T-cell (primary cell): ENCODE data around the gene ENPEP. TPM values are rescaled to one million over a fixed set of nuclear protein-coding genes. Genes with fewer than 3 reads are reported as not detected.

Source experiments
- ATAC-seq, 4 experiments: fragments of 200-7000 bp in 3 of 4; fragments of 150-1000 bp in 1 of 4; cut with Tn5 transposase; replicated peaks in 1 of 4; 1 replicate in 3 of 4; 2 replicates in 1 of 4; pipeline ENCODE4 v1.10.0; 2021; ENCODE audit warnings: moderate library complexity in 3 of 4, mild to moderate bottlenecking in 2 of 4, moderate number of reproducible peaks in 1 of 4
- CTCF ChIA-PET, 2 donors: fragments of 300-600 bp; sonication (Branson Sonifier 250); formaldehyde crosslinking; loops; one replicate each; lab custom pipeline; 2022; ENCODE audit warnings: antibody characterized with exemption in 2 of 2; lab: Charles Lee
- POLR2A ChIA-PET, 2 donors: fragments of 300-600 bp; sonication (Branson Sonifier 250); formaldehyde crosslinking; loops; one replicate each; lab custom pipeline; 2022; ENCODE audit warnings: antibody characterized with exemption in 2 of 2; lab: Charles Lee
- DNase-seq, 35 experiments: peaks; one replicate each; pipeline versions ENCODE4 v3.0.0 to v3.0.0-alpha.2; 2013 to 2023
- H3K27ac ChIP-seq: one replicate; pipeline ENCODE4 v1.5.1; 2013; ENCODE audit warnings: low read length
- H3K27me3 ChIP-seq, 2 experiments: replicated peaks in 1 of 2; 1 replicate in 1 of 2; 2 replicates in 1 of 2; pipeline versions ENCODE4 v1.6.1 to v1.7.0; 2013; ENCODE audit warnings: low read length in 1 of 2, mixed read lengths in 1 of 2; ENCODE audit not compliant: control insufficient read depth in 2 of 2, insufficient read depth in 2 of 2; ENCODE audit errors: extremely low read depth in 1 of 2
- H3K36me3 ChIP-seq, 2 donors: 1 replicate in 1 of 2; 2 replicates in 1 of 2; pipeline versions ENCODE4 v1.6.1 to v1.7.0; 2013; ENCODE audit warnings: low read length in 1 of 2; ENCODE audit not compliant: control insufficient read depth in 2 of 2, insufficient read depth in 1 of 2; ENCODE audit errors: extremely low read depth in 1 of 2
- H3K4me1 ChIP-seq, 2 experiments: 1 replicate in 1 of 2; 2 replicates in 1 of 2; pipeline versions ENCODE4 v1.6.1 to v1.7.0; 2013; ENCODE audit warnings: low read length in 2 of 2, mixed read lengths in 1 of 2; ENCODE audit not compliant: insufficient read depth in 2 of 2, control insufficient read depth in 1 of 2; ENCODE audit errors: extremely low read depth in 1 of 2
- H3K4me3 ChIP-seq, 2 donors: 1 replicate in 1 of 2; 2 replicates in 1 of 2; pipeline versions ENCODE4 v1.5.1 to v1.7.0; 2013; ENCODE audit warnings: mild to moderate bottlenecking in 2 of 2, low read length in 1 of 2, moderate library complexity in 1 of 2; ENCODE audit not compliant: control insufficient read depth in 1 of 2; ENCODE audit errors: extremely low read depth in 1 of 2
- H3K9me3 ChIP-seq: 2 replicates; pipeline ENCODE4 v1.7.0; 2013
- H3K27ac Mint-ChIP-seq, 2 donors: one replicate each; pipeline ENCODE4 v1.8.0; 2020 to 2021; ENCODE audit warnings: mild to moderate bottlenecking in 2 of 2, mixed read lengths in 2 of 2
- H3K27me3 Mint-ChIP-seq, 2 donors: one replicate each; pipeline ENCODE4 v1.8.0; 2021 to 2022; ENCODE audit warnings: mixed read lengths in 2 of 2
- H3K36me3 Mint-ChIP-seq: one replicate; pipeline ENCODE4 v1.8.0; 2021; ENCODE audit warnings: mixed read lengths
- H3K4me1 Mint-ChIP-seq, 3 donors: one replicate each; pipeline ENCODE4 v1.8.0; 2020 to 2022; ENCODE audit warnings: mixed read lengths in 3 of 3, mild to moderate bottlenecking in 1 of 3
- H3K4me3 Mint-ChIP-seq, 3 donors: one replicate each; pipeline ENCODE4 v1.8.0; 2020 to 2022; ENCODE audit warnings: mild to moderate bottlenecking in 3 of 3, mixed read lengths in 3 of 3, moderate library complexity in 3 of 3
- H3K9me3 Mint-ChIP-seq, 3 donors: one replicate each; pipeline ENCODE4 v1.8.0; 2020 to 2022; ENCODE audit warnings: mixed read lengths in 3 of 3
- WGBS: methylation state at CpG from one replicate; pipeline ENCODE4 v1.1.5; 2013; ENCODE audit warnings: missing lambda C conversion rate; ENCODE audit not compliant: insufficient coverage; 5-methylcytosine and 5-hydroxymethylcytosine counted together
- total RNA-seq, 35 experiments: library from RNA in 6 of 35; stranded (reverse) in 6 of 35; fragments of 120-200 nt in 1 of 35; gene quantifications; one replicate each; pipeline versions ENCODE4 v1.2.1 to v1.2.4 and lab custom pipeline; 2013 to 2026

ENPEP gene
- total RNA-seq, 5 donors from 2014 or later (not counting 1 experiment from before 2014, with no cell fraction given): not detected

GRCh38 chr4:110489901-110490508 lies 14.1 kb downstream of the ENPEP start:
- ChIA-PET POLR2A (no interaction called here), CTCF (no interaction called here)
- Histone ChIP-seq H3K4me3 (no peak overlapping the region), H3K27me3 (no peaks in the 10 kb centered on the region), H3K9me3 (no peaks in the 10 kb centered on the region), H3K27ac (no peak overlapping the region), H3K4me1 (no peaks in the 10 kb centered on the region), H3K36me3 (no peaks in the 10 kb centered on the region)
- no peaks in the 10 kb centered on the region for H3K36me3 Mint-ChIP-seq
- H3K27ac Mint-ChIP-seq: no peak overlapping the region
- H3K4me1 Mint-ChIP-seq: no peaks in the 10 kb centered on the region
- peaks cover 14 to 31% of the 10 kb centered on the region in 2 donors for H3K27me3 Mint-ChIP-seq
- DNase-seq: no peak
- ATAC-seq: no peak
- H3K9me3 Mint-ChIP-seq: no peaks in the 10 kb centered on the region
- no peak overlapping the region for H3K4me3 Mint-ChIP-seq
- 83% methylated on average over 2 of the region's 6 CpGs for WGBS

DNA sequence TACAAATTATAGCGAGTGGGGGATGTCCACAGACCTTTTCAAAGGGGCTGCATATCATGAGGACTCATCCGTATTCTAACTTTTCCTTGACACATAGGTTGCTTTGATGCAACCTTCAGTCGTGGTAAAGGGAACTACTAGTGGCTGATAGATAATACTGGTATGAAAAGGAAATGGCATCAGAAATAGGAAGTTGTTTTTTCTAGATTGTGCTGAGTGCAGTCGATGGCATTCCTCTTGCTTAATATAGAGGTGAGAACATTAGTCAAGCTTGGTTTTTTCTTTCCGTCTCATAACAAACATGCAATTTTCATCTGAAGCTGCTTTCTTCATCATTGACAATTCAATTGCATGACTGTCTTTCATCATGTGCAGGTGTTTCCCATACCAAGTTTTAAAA lies 16.6 kb downstream of the ENPEP start:
- Mint-ChIP-seq H3K4me1 (no peaks in the 10 kb centered on the region), H3K4me3 (no peak overlapping the region), H3K9me3 (no peaks in the 10 kb centered on the region), H3K27ac (no peak overlapping the region), H3K27me3 (peaks cover 5 to 22% of the 10 kb centered on the region in 2 donors), H3K36me3 (no peaks in the 10 kb centered on the region)
- Histone ChIP-seq H3K4me1 (no peaks in the 10 kb centered on the region), H3K27ac (no peak overlapping the region), H3K27me3 (no peaks in the 10 kb centered on the region), H3K4me3 (no peak overlapping the region), H3K9me3 (no peaks in the 10 kb centered on the region), H3K36me3 (no peaks in the 10 kb centered on the region)
- no peak for ATAC-seq
- ChIA-PET CTCF (no interaction called here), POLR2A (no interaction called here)
- no peak for DNase-seq
- 0% methylated on average over 1 of the region's 5 CpGs for WGBS

GRCh38 chr4:110493520-110493919 lies 17.6 kb downstream of the ENPEP start:
- Mint-ChIP-seq H3K36me3 (no peaks in the 10 kb centered on the region), H3K4me3 (no peak overlapping the region), H3K27me3 (peaks cover 7 to 20% of the 10 kb centered on the region in 2 donors), H3K4me1 (no peaks in the 10 kb centered on the region), H3K9me3 (no peaks in the 10 kb centered on the region), H3K27ac (no peak overlapping the region)
- Histone ChIP-seq H3K4me3 (no peak overlapping the region), H3K27ac (no peak overlapping the region), H3K9me3 (no peaks in the 10 kb centered on the region), H3K36me3 (no peaks in the 10 kb centered on the region), H3K27me3 (peaks cover 0 to 2% of the 10 kb centered on the region in 2 experiments), H3K4me1 (no peaks in the 10 kb centered on the region)
- ChIA-PET POLR2A (no interaction called here), CTCF (interaction anchor here in 1 of 2 donors (1.0 kb wide), 1 partner anchor 14 kb away, joined by 3 read pairs; no protein-coding TSS in a partner anchor)
- ATAC-seq (no peak), DNase-seq (no peak)
- no CpG with 5 or more reads among the region's 1 CpG for WGBS

- no peaks in the 10 kb centered on the region for H3K4me1 ChIP-seq
- DNase-seq (no peak), ATAC-seq (no peak)
- Mint-ChIP-seq H3K27me3 (peaks cover 14 to 24% of the 10 kb centered on the region in 2 donors), H3K36me3 (no peaks in the 10 kb centered on the region), H3K27ac (no peak overlapping the region), H3K9me3 (no peaks in the 10 kb centered on the region), H3K4me1 (no peaks in the 10 kb centered on the region), H3K4me3 (no peak overlapping the region)
- H3K27me3 ChIP-seq: peaks cover 0 to 3% of the 10 kb centered on the region in 2 experiments
- POLR2A ChIA-PET: no interaction called here
- 93% methylated on average over 4 of the region's 5 CpGs for WGBS
- H3K27ac ChIP-seq: no peak overlapping the region
- H3K36me3 ChIP-seq: no peaks in the 10 kb centered on the region
- CTCF ChIA-PET: interaction anchor here in 1 of 2 donors (0.8 kb wide), 1 partner anchor 19 kb away, joined by 3 read pairs; no protein-coding TSS in a partner anchor
- no peaks in the 10 kb centered on the region for H3K9me3 ChIP-seq
- H3K4me3 ChIP-seq: no peak overlapping the region
Observed at GRCh38 chr4:110498420-110498819, 22.5 kb downstream of the ENPEP start.

GRCh38 chr4:110499126-110499525 lies 23.2 kb downstream of the ENPEP start:
- POLR2A ChIA-PET: no interaction called here
- no peaks in the 10 kb centered on the region for H3K36me3 Mint-ChIP-seq

GRCh38 chr4:110501826-110502225 lies 25.9 kb downstream of the ENPEP start:
- no peaks in the 10 kb centered on the region for H3K36me3 Mint-ChIP-seq
- POLR2A ChIA-PET: no interaction called here
- Histone ChIP-seq H3K4me3 (no peak overlapping the region), H3K4me1 (no peaks in the 10 kb centered on the region), H3K9me3 (no peaks in the 10 kb centered on the region), H3K27ac (no peak overlapping the region), H3K27me3 (peaks cover 0 to 3% of the 10 kb centered on the region in 2 experiments), H3K36me3 (no peaks in the 10 kb centered on the region)
- CTCF ChIA-PET: interaction anchor here in 1 of 2 donors (1.6 kb wide), 1 partner anchor 19 kb away, joined by 4 read pairs; no protein-coding TSS in a partner anchor
- H3K9me3 Mint-ChIP-seq: no peaks in the 10 kb centered on the region
- H3K4me3 Mint-ChIP-seq: no peak overlapping the region
- no peak overlapping the region for H3K27ac Mint-ChIP-seq
- no peaks in the 10 kb centered on the region for H3K4me1 Mint-ChIP-seq
- DNase-seq (no peak), ATAC-seq (no peak)
- peaks cover 10 to 11% of the 10 kb centered on the region in 2 donors for H3K27me3 Mint-ChIP-seq

More at GRCh38 chr4:110499126-110499525, 23.2 kb downstream of the ENPEP start:
- Histone ChIP-seq H3K27me3 (peaks cover 0 to 3% of the 10 kb centered on the region in 2 experiments), H3K4me1 (no peaks in the 10 kb centered on the region), H3K27ac (no peak overlapping the region), H3K4me3 (no peak overlapping the region), H3K36me3 (no peaks in the 10 kb centered on the region), H3K9me3 (no peaks in the 10 kb centered on the region)
- ATAC-seq (no peak), DNase-seq (no peak)
- CTCF ChIA-PET: interaction anchor here in 1 of 2 donors (0.8 to 0.9 kb wide), 2 partner anchors 10 to 18 kb away, joined by 3 to 5 read pairs; no protein-coding TSS in a partner anchor
- H3K27me3 Mint-ChIP-seq: peaks cover 11 to 23% of the 10 kb centered on the region in 2 donors
- no CpG with 5 or more reads among the region's 4 CpGs for WGBS
- no peaks in the 10 kb centered on the region for H3K4me1 Mint-ChIP-seq
- no peaks in the 10 kb centered on the region for H3K9me3 Mint-ChIP-seq
- H3K4me3 Mint-ChIP-seq: no peak overlapping the region
- H3K27ac Mint-ChIP-seq: no peak overlapping the region
